HFFc6 (cell line): ENCODE results near the gene UVRAG. TPM values are rescaled to one million over a fixed set of nuclear protein-coding genes. Genes with fewer than 3 reads are reported as not detected.

Experiments used
- DNase-seq: peaks from one replicate; pipeline ENCODE4 v3.0.0-alpha.2; 2018
- H3K27ac Mint-ChIP-seq: 2 replicates; pipeline ENCODE4 v1.8.0; 2020; ENCODE audit warnings: mild to moderate bottlenecking, mixed read lengths
- H3K27me3 Mint-ChIP-seq: 2 replicates; pipeline ENCODE4 v1.8.0; 2021; ENCODE audit warnings: mild to moderate bottlenecking, moderate library complexity, mixed read lengths; ENCODE audit not compliant: insufficient read depth
- H3K36me3 Mint-ChIP-seq: 2 replicates; pipeline ENCODE4 v1.8.0; 2021; ENCODE audit warnings: low read depth, mixed read lengths
- H3K4me1 Mint-ChIP-seq: 2 replicates; pipeline ENCODE4 v1.8.0; 2020; ENCODE audit warnings: low read depth, mixed read lengths
- H3K4me3 Mint-ChIP-seq: 2 replicates; pipeline ENCODE4 v1.8.0; 2020; ENCODE audit warnings: mild to moderate bottlenecking, moderate library complexity, mixed read lengths
- H3K9me3 Mint-ChIP-seq: 2 replicates; pipeline ENCODE4 v1.8.0; 2020; ENCODE audit warnings: mild to moderate bottlenecking, mixed read lengths
- total RNA-seq, 6 experiments: library from RNA; stranded (reverse); fragmentation: NEBNext Ultra II Directional; extraction: Animal tissue kit (Norgen Biotek cat#: 25700); gene quantifications; 2 replicates in 1 of 6; 3 replicates in 5 of 6; pipeline ENCODE4 v1.2.3, GENCODE V29; 2021
- TF ChIP-seq, protein P1 (sequence below): fragments of 200-600 bp; sonication (generic); IDR thresholded peaks from 2 replicates; pipeline ENCODE4 v1.5.0; 2021; ENCODE audit warnings: antibody characterized with exemption, mild to moderate bottlenecking

UVRAG gene
- total RNA-seq, 6 experiments from 2014 or later: 9.4 to 12.9 (median 10.7) TPM

DNA sequence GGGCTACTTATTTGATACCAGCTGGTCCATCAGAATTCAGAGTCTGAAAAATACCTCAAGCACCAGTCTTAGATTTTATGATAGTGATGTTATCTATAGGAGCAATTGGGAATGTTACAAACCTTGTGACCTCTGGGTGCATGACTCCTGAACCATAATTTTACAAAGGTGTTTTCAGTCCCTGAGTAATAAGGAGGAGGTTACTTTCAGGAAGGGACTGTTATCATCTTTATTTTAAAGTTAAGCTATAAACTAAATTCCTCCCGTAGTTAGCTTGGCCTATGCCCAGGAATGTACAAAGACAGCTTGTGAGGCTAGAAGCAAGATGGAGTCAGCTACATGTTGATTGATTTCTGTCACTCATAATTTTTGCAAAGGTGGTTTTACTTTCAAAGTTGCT, 101.9 kb downstream of the UVRAG start:
- H3K9me3 Mint-ChIP-seq: no peaks in the 10 kb centered on the region
- no peak overlapping the region for H3K27ac Mint-ChIP-seq
- H3K4me3 Mint-ChIP-seq: no peak overlapping the region
- peaks cover 9% of the 10 kb centered on the region for H3K36me3 Mint-ChIP-seq
- H3K27me3 Mint-ChIP-seq: no peaks in the 10 kb centered on the region; the same call in 1 of the 2 replicates
- peaks cover 11% of the 10 kb centered on the region for H3K4me1 Mint-ChIP-seq
- TF ChIP-seq, protein P1, sequence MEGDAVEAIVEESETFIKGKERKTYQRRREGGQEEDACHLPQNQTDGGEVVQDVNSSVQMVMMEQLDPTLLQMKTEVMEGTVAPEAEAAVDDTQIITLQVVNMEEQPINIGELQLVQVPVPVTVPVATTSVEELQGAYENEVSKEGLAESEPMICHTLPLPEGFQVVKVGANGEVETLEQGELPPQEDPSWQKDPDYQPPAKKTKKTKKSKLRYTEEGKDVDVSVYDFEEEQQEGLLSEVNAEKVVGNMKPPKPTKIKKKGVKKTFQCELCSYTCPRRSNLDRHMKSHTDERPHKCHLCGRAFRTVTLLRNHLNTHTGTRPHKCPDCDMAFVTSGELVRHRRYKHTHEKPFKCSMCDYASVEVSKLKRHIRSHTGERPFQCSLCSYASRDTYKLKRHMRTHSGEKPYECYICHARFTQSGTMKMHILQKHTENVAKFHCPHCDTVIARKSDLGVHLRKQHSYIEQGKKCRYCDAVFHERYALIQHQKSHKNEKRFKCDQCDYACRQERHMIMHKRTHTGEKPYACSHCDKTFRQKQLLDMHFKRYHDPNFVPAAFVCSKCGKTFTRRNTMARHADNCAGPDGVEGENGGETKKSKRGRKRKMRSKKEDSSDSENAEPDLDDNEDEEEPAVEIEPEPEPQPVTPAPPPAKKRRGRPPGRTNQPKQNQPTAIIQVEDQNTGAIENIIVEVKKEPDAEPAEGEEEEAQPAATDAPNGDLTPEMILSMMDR: no peak
- DNase-seq: no peak

DNA sequence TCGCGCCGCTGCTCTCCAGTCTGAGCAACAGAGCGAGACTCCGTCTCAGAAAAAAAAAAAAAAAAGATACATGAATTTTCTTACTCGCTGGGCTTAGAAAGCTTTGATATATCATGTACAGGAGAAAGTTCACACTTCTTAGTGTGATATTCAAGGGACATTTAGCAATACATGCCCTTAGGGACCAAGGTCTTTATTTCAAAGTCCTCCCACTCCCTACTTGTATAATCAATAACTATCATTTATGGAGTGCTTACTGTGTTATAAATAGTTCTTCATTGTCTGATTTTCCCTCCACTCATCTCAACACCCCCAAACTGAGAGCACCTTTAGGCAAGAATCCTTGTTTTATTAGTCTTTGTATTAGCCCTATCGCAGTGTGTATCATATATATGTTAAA, 103.3 kb downstream of the UVRAG start:
- no peaks in the 10 kb centered on the region; the same call in 1 of the 2 replicates for H3K27me3 Mint-ChIP-seq
- no peak overlapping the region for H3K27ac Mint-ChIP-seq
- no peak for DNase-seq
- TF ChIP-seq, protein P1: no peak
- H3K36me3 Mint-ChIP-seq: peaks cover 4% of the 10 kb centered on the region; the same call in 1 of the 2 replicates
- H3K9me3 Mint-ChIP-seq: no peaks in the 10 kb centered on the region
- H3K4me3 Mint-ChIP-seq: no peak overlapping the region
- H3K4me1 Mint-ChIP-seq: peaks cover 11% of the 10 kb centered on the region

DNA sequence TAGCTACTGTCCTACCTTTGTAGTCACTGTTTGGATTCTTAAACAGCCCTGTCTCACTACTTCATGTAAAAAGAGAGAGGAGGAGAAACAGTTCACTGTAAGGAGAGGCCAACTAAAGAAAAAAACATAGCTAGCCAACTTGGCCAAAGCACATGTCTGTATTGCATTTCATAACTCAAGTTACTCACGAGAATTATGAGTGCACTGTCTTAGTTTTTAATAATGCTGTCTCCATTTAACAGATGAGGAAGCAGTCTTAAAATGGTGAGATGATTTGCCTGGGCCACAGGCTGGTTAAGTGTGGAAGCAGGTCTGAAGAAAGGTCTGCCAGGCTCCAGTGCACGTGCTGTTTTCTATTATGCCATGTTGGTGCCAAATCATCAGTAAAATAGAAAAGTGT, 104.5 kb downstream of the UVRAG start:
- H3K4me3 Mint-ChIP-seq: no peak overlapping the region
- H3K36me3 Mint-ChIP-seq: peaks cover 4% of the 10 kb centered on the region; the same call in 1 of the 2 replicates
- H3K9me3 Mint-ChIP-seq: no peaks in the 10 kb centered on the region
- TF ChIP-seq, protein P1: no peak
- DNase-seq: no peak
- peaks cover 11% of the 10 kb centered on the region for H3K4me1 Mint-ChIP-seq
- no peak overlapping the region for H3K27ac Mint-ChIP-seq
- H3K27me3 Mint-ChIP-seq: no peaks in the 10 kb centered on the region; the same call in 1 of the 2 replicates

DNA sequence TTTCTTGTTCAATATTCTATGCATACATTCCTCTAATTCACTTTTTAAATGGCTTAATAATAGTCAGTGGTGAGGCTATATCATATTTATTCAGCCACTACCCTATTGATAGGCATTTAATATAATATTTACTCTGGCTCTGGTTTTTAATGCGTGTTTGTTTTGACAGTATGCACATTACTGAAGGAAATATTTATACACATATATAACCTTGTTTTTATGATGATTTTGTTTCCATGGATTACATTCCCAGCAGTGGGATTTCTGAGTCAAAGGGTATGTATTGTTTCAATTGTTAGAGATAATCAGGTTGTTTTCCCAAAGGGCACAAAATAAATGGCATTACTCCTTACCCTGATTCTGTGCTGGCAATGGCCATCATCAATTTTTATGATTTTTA, 105.8 kb downstream of the UVRAG start:
- Mint-ChIP-seq H3K36me3 (peaks cover 4% of the 10 kb centered on the region; the same call in 1 of the 2 replicates), H3K27me3 (no peaks in the 10 kb centered on the region; the same call in 1 of the 2 replicates), H3K4me3 (no peak overlapping the region), H3K4me1 (peaks cover 25% of the 10 kb centered on the region), H3K27ac (no peak overlapping the region), H3K9me3 (no peaks in the 10 kb centered on the region)
- no peak for DNase-seq
- TF ChIP-seq, protein P1: no peak

DNA sequence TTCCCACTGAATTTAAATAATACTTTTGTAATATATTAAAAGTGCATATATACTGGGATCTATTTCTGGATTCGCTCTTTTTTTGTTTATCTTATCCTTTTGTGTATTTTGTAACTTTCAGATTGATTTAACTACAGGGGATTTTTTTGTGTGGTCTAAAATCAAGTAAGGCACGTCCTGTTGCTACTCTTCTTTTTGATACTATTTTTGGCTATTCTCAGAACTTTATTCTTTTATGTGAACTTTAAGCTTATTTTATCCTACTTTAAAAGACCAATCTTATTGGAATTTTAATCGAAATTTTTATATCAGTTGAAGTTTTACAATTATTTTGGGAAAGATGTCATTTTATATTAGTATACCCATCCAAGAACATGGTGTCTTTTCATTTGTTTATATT, 106.8 kb downstream of the UVRAG start:
- peaks cover 4% of the 10 kb centered on the region; the same call in 1 of the 2 replicates for H3K36me3 Mint-ChIP-seq
- TF ChIP-seq, protein P1: no peak
- H3K4me3 Mint-ChIP-seq: no peak overlapping the region
- peaks cover 34% of the 10 kb centered on the region for H3K4me1 Mint-ChIP-seq
- H3K27me3 Mint-ChIP-seq: no peaks in the 10 kb centered on the region; the same call in 1 of the 2 replicates
- no peak overlapping the region for H3K27ac Mint-ChIP-seq
- no peak for DNase-seq
- no peaks in the 10 kb centered on the region for H3K9me3 Mint-ChIP-seq
